Frontal cortex (tissue), 4 donors: Measurements from ENCODE around the gene FLT4. TPM values are rescaled to one million over a fixed set of nuclear protein-coding genes. Genes with fewer than 3 reads are reported as not detected.

Experiments used
- DNase-seq, 2 donors: peaks; one replicate each; pipeline ENCODE4 v3.0.0; 2012; ENCODE audit warnings: low spot score in 2 of 2
- FAIRE-seq: peaks from 2 replicates; lab custom pipeline; 2012; peaks lifted over from hg19 to GRCh38; lab: Jason Lieb, UNC
- total RNA-seq: library from RNA; depleted of rRNA; stranded (reverse); fragments of >200 nt; gene quantifications from one replicate; pipeline ENCODE4 v1.2.3, GENCODE V29; 2014
- donor health status: control.
- donor health status: control.
- donor health status: control.

FLT4 gene
- total RNA-seq, 1 donor from 2014 or later: 1.6 TPM

DNA sequence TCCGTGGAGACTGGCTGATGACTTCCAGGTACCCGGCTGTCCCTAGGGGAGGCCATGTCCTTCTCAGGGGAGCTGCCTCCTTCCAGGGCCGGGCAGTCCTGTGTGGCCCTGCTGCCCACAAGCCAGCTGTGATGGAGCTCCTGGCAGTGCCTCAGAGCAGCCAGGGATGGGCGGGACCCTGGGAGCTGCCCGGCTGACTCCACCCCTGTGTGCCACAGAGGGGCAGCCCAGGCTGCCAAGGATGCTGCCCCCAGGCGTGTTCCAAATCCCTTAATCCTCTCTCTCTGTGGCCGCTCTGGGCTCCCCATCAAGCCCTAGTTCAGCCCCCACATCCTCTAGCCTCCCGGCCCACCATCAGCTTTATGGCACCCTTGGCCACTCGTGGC is 51.1 kb downstream of the FLT4 start:
- no peak for FAIRE-seq
- no peak for DNase-seq

- FAIRE-seq (no peak), DNase-seq (no peak)
These were observed 52.6 kb downstream of the FLT4 start for GRCh38 chr5:180596668-180597231.

DNA sequence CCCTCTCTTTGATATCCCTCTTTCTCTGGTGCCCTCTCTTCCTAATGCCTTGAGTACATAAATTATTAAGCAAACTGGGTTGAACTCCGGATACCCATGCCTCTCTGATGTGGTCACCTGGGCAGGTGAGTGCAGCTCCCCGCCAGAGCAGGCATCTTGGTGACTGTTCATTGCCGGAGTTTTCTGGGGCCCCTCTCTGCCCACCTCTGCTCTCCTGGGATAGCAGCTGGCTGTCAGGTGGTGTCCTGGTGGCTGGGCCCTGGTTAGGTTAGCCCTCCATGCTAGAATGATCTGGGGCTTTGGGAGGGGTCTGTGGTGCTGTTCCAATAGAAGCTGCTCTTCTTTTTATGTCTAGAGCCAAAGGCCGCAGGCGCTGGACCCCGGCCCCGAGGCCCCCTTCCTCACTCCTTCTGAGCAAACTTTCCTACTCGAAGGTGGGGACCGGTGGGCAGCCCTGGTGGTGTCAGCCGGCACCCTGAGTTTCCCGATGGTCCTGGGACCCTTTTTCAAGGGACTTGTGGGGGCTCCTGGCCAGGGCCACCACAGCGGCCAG is 53.2 kb downstream of the FLT4 start:
- DNase-seq: peak in 1 of 2 donors; percentile 3
- FAIRE-seq: no peak

DNA sequence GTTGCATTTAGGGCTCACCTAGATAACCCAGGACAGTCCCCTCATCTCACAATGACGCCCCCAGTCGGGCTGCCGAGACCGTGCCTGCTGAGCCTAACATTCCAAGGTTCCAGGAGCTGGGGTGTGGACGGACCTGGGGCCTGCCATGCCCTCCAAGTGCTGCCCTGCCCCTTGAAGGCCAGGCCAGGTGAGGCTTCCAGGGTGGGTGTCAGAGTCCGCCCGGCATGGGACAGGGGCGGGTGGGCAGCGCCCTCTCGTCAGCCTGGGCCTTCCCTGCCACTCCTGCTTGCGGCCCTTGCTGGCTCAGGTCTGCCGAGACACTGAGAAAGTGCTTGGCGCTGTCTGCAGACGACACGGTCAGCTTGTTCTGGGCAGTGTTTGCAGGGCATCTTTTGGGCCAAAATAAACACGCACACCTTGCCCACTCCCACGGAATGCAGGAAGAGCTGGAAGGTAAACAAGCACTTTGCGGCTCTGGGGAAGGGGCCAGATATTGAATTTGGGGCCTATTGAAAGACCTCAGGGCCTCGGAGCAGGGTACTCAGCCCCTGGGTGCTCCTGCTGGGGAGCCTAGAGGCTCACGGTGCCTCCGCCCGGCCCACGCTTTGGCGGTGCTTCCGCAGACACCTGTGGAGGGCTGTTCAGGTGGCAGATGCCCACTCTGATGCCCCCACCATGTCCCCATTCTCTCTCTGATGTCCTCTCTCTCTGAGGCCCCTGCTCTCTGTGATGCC is 53.9 kb downstream of the FLT4 start:
- no peak for FAIRE-seq

GRCh38 chr5:180595046-180595379 is 54.4 kb downstream of the FLT4 start:
- FAIRE-seq (no peak), DNase-seq (peak in 1 of 2 donors; percentile 13)

More for the DNA sequence above, 53.9 kb downstream of the FLT4 start:
- peak; percentile 4 to 16 for DNase-seq

DNA sequence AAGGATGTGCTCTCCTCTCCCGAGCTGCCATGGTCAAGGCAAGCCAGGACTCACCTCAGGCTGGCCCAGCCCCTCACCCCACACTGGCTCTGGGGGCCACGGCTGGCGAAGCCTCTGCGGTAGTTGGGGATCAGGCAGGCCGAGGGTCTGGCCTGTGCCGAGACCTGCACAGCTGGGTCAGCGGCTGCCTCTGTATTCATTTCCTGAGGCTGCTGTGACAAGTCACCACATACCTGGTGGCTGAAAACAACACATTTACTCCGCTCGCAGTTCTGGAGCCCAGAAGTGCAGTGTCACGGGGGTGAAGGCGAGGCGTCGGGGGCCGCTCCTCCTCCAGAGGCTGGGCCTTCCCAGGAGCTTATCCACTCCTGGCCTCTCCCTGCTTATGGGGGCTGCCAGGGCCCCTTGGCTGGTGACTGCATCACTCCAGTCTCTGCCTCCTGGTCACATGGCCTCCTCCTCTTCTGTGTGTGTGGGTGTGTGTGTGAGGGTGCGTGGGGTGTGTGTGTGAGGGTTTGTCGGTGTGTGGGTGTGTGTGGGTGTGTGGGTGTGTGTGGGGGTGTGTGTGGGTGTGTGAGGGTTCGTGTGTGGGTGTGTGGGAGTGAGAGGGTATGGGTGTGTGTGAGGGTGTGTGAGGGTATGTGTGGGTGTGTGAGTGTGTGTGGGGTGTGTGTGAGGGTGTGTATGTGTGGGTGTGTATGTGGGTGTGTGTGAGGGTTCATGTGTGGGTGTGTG is 54.9 kb downstream of the FLT4 start:
- FAIRE-seq (no peak), DNase-seq (peak in 1 of 2 donors; percentile 3)

GRCh38 chr5:180593446-180594206 is 55.8 kb downstream of the FLT4 start:
- peak in 1 of 2 donors; percentile 7 for DNase-seq
- FAIRE-seq: no peak

GRCh38 chr5:180592176-180592575 is 57.2 kb downstream of the FLT4 start:
- DNase-seq (peak in 1 of 2 donors; percentile 6), FAIRE-seq (no peak)

DNA sequence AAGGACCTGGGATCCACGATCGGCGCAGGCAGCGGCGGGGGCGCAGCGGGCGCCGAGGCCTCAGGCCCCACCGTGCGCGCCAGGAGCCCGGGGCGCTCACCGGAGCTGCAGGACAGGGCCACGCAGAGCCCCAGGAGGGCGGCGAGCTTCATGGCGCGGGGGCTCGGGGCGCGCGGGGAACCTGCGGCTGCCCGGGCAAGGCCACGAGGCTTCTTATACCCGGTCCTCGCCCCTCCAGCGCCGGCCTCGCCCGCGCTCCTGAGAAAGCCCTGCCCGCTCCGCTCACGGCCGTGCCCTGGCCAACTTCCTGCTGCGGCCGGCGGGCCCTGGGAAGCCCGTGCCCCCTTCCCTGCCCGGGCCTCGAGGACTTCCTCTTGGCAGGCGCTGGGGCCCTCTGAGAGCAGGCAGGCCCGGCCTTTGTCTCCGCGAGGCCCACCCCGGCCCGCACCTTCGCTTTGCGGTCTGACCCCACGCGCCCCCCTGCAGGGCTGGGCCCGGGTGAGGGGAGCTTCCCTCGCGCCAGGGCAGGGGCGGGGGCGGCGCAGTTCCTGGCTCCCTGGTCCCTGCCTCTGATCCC is 58.0 kb downstream of the FLT4 start, which contains the start of gene SCGB3A1:
Gene SCGB3A1, minus strand, starts transcription at position 189 of the 577 bp plus-strand sequence. Its CDS starts 37 bp downstream, at position 152.
- FAIRE-seq: no peak
- no peak for DNase-seq

GRCh38 chr5:180590543-180591310 is 58.7 kb downstream of the FLT4 start:
- no peak for FAIRE-seq

DNA sequence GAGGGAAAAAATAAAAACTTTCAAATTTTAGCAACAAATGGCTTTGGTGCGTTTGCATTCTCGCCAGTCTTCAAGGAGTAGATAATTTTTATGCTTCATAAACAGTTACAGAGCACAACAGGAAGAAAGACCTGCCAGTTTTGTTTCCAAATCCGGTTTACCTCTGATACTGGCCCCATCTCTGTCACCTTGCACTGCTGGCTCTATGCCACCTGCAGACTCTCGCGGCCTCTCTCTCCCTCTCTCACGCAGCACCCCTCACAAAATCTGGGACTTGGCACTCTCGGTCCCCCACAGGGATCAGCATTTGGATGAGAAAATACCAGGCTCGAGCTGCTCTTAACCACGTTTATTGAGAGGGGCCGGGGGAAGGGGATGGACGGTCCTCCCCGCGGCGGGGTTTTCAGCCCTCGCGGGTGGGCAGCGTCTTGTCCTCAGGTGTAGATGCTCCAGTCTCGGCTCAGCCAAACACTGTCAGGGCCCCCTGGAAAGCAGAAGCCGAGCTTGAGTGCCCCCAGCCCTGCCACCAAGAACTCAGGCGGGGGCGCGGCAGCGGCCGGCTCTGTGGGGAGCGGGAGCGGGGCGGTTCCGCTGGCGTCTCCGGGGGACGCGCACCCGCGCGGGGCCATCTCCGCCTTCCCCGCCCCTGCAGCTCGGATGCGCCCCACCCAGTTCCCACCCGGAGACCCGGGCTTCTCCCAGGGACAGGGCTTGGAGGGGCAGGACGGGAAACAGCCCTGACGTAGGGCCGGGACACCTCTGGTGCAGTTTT is 59.4 kb downstream of the FLT4 start:
- DNase-seq (peak in 1 of 2 donors; percentile 13), FAIRE-seq (no peak)

More at GRCh38 chr5:180590543-180591310, 58.7 kb downstream of the FLT4 start:
- DNase-seq: peak in 1 of 2 donors; percentile 6

GRCh38 chr5:180586870-180587269 is 62.5 kb downstream of the FLT4 start:
- no peak for FAIRE-seq
- no peak for DNase-seq

- DNase-seq (no peak), FAIRE-seq (no peak)
These were observed 63.2 kb downstream of the FLT4 start for GRCh38 chr5:180586204-180586603.

GRCh38 chr5:180583738-180584137 is 65.7 kb downstream of the FLT4 start:
- DNase-seq (no peak), FAIRE-seq (no peak)

DNA sequence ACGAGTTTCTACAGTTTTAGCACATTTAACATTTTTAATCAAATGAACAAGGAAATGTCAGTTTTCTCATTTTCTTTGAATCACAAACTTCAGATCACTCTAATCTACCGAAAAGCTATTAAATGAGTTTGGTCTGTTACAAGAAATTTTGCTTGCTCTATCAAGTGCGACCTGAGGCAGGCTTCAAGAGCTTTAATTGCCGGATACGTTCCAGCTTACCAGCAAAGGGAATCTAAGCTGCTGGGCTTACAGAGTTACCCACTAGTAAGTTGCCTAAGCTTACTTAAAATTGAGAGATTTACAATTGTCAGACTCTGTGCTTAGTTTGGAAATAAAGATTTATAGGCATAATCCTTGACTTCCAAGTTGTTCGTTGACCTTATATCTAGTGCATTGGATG is 68.7 kb downstream of the FLT4 start:
- FAIRE-seq (no peak), DNase-seq (no peak)

- DNase-seq (no peak), FAIRE-seq (peak; percentile 3)
These were observed 73.8 kb downstream of the FLT4 start for GRCh38 chr5:180575571-180575970.

- FAIRE-seq: no peak
- no peak for DNase-seq
These were observed 80.5 kb downstream of the FLT4 start for GRCh38 chr5:180568914-180569313.

- FAIRE-seq (no peak), DNase-seq (no peak)
These were observed 85.4 kb downstream of the FLT4 start for GRCh38 chr5:180563994-180564393.
